PFSK-1 (cell line): ENCODE results near the gene LINGO3.

Experiments used
- POLR2AphosphoS5 ChIP-seq: IDR thresholded peaks from 2 replicates; pipeline ENCODE4 v1.6.1; 2012; ENCODE audit warnings: low read depth, mild to moderate bottlenecking, control low read depth, low read length, moderate library complexity
- SIN3A ChIP-seq: IDR thresholded peaks from 2 replicates; pipeline ENCODE4 v1.6.1; 2012; ENCODE audit warnings: mild to moderate bottlenecking, low read length, moderate library complexity, borderline replicate concordance; ENCODE audit not compliant: insufficient read depth

DNA sequence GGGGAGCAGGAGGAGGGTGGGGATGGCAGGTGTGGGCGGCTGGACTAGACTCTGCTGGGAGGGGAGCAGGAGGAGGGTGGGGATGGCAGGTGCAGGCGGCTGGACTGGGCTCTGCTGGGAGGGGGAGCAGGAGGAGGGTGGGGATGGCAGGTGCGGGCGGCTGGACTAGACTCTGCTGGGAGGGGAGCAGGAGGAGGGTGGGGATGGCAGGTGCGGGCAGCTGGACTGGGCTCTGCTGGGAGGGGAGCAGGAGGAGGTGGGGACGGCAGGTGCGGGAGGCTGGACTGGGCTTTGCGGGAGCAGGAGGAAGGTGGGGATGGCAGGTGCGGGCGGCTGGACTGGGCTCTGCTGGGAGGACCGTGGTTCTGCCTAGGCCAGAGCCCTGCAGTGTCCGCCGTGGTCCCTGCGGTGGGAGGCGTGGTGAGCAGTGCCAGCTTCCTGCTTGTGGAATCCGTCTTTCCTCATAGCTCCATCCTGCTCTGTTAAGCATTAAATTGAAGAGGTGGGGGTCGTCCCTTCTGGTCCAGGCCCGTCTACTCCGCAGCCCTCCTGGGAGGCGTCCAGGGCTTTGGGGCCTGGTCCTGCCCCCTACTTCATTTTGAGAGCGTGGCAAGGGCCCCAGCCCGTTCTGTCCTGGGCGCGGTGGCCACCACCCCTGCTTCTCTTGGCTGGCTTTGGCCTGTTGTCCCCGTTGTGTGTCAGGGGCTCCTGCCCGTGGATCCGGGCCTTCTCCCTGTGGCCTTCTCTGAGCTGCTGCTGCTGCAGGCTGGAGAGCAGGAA lies 25.3 kb upstream of the LINGO3 start:
- no peak for TF ChIP-seq POLR2AphosphoS5
- no peak for TF ChIP-seq SIN3A
